CD4-positive, CD25-positive, alpha-beta regulatory T cell (primary cell): Measurements from ENCODE around the gene TXNL4A. TPM values are rescaled to one million over a fixed set of nuclear protein-coding genes. Genes with fewer than 3 reads are reported as not detected.
"Not testable (repeated sequence)": the region's sequence is repeated elsewhere in the genome, so short reads cannot be mapped to it uniquely, and the experiment has no call there.

Experiments
- ATAC-seq, 2 donors: fragments of 150-1000 bp; cut with Tn5 transposase; one replicate each; pipeline ENCODE4 v1.10.0; 2021; ENCODE audit warnings: low read depth in 2 of 2, moderate number of reproducible peaks in 2 of 2, moderate library complexity in 1 of 2
- DNase-seq, 3 donors: peaks; one replicate each; pipeline versions ENCODE4 v3.0.0 to v3.0.0-alpha.2; 2012 to 2022; ENCODE audit warnings: mixed read lengths in 1 of 3
- H3K27ac ChIP-seq: one replicate; pipeline ENCODE4 v1.7.0; 2013; ENCODE audit warnings: mild to moderate bottlenecking, low read length; ENCODE audit not compliant: insufficient read depth, poor library complexity, severe bottlenecking
- H3K27me3 ChIP-seq: one replicate; pipeline ENCODE4 v1.7.0; 2013; ENCODE audit warnings: low read length; ENCODE audit not compliant: control insufficient read depth, insufficient read depth
- H3K36me3 ChIP-seq: one replicate; pipeline ENCODE4 v1.7.0; 2013; ENCODE audit warnings: mild to moderate bottlenecking, low read length, moderate library complexity; ENCODE audit not compliant: control insufficient read depth, insufficient read depth
- H3K4me1 ChIP-seq: 2 replicates; pipeline ENCODE4 v1.7.0; 2013; ENCODE audit warnings: mild to moderate bottlenecking, low read length; ENCODE audit not compliant: insufficient read depth, control insufficient read depth, poor library complexity, severe bottlenecking
- H3K4me3 ChIP-seq: one replicate; pipeline ENCODE4 v1.7.0; 2013; ENCODE audit warnings: low read depth, mild to moderate bottlenecking, low read length, moderate library complexity
- H3K9me3 ChIP-seq, 2 experiments: 1 replicate in 1 of 2; 2 replicates in 1 of 2; pipeline ENCODE4 v1.7.0; 2013; ENCODE audit warnings: low read length in 2 of 2, mild to moderate bottlenecking in 1 of 2, moderate library complexity in 1 of 2; ENCODE audit not compliant: control insufficient read depth in 2 of 2
- H3K27ac Mint-ChIP-seq, 3 donors: one replicate each; pipeline ENCODE4 v1.8.0; 2020 to 2022; ENCODE audit warnings: mild to moderate bottlenecking in 3 of 3, mixed read lengths in 3 of 3, moderate library complexity in 2 of 3
- H3K27me3 Mint-ChIP-seq: one replicate; pipeline ENCODE4 v1.8.0; 2022; ENCODE audit warnings: mild to moderate bottlenecking, mixed read lengths
- H3K36me3 Mint-ChIP-seq: one replicate; pipeline ENCODE4 v1.8.0; 2020; ENCODE audit warnings: mixed read lengths
- H3K4me1 Mint-ChIP-seq, 4 donors: one replicate each; pipeline ENCODE4 v1.8.0; 2020 to 2022; ENCODE audit warnings: mixed read lengths in 4 of 4, mild to moderate bottlenecking in 1 of 4
- H3K4me3 Mint-ChIP-seq, 4 donors: one replicate each; pipeline ENCODE4 v1.8.0; 2020 to 2022; ENCODE audit warnings: mild to moderate bottlenecking in 4 of 4, mixed read lengths in 4 of 4, moderate library complexity in 3 of 4
- H3K9me3 Mint-ChIP-seq, 7 donors: one replicate each; pipeline ENCODE4 v1.8.0; 2020 to 2022; ENCODE audit warnings: mixed read lengths in 7 of 7, mild to moderate bottlenecking in 3 of 7, moderate library complexity in 2 of 7
- polyA plus RNA-seq, 4 donors: library from polyadenylated mRNA; unstranded; fragments of 300-500 nt; fragmentation: Illumina TruSeq; gene quantifications; one replicate each; pipeline ENCODE4 v1.2.3, GENCODE V29; 2021
- total RNA-seq: library from RNA; stranded (reverse); gene quantifications from one replicate; pipeline ENCODE4 v1.2.3, GENCODE V29; 2022

TXNL4A gene
- total and polyA plus RNA-seq, 5 donors from 2014 or later, result 70.5 to 216 (median 212) TPM

DNA sequence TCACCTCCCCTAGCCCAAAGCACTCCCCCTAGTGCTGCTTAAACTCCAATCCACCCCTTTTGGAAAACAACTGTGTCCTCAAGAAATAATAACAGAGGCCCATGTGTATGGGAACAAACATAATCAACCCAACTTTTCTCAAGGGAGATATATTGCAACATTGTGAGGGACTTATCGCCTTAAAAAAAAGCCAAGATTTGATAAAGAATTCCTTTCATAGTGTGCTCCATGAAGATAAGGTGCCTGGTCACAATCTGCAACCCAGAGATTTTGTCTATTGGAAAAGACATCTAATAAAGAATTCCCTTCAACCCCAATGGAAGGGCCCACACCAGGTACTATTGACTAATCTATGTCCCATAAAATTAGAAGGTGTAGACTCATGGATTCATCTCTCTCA, 41.3 kb upstream of the TXNL4A start:
- Histone ChIP-seq H3K27ac (no peak overlapping the region), H3K27me3 (no peaks in the 10 kb centered on the region), H3K4me1 (peaks cover 10% of the 10 kb centered on the region), H3K9me3 (peaks cover 17 to 21% of the 10 kb centered on the region in 2 experiments), H3K4me3 (no peak overlapping the region), H3K36me3 (no peaks in the 10 kb centered on the region)
- H3K4me1 Mint-ChIP-seq, result peaks cover 3 to 12% (median 9%) of the 10 kb centered on the region in 4 donors
- no peak overlapping the region for H3K27ac Mint-ChIP-seq
- ATAC-seq, result no peak
- H3K9me3 Mint-ChIP-seq, result peaks cover 0 to 31% (median 11%) of the 10 kb centered on the region in 7 donors
- H3K36me3 Mint-ChIP-seq, result peaks cover 17% of the 10 kb centered on the region
- H3K27me3 Mint-ChIP-seq, result no peaks in the 10 kb centered on the region
- DNase-seq, result no peak
- H3K4me3 Mint-ChIP-seq, result peak overlapping the region in 1 of 4 donors; percentile 45

GRCh38 chr18:80027719-80028118, 39.4 kb upstream of the TXNL4A start:
- not testable (repeated sequence) for H3K4me3 Mint-ChIP-seq, H3K4me1 Mint-ChIP-seq, ATAC-seq, H3K4me1 ChIP-seq, H3K27me3 Mint-ChIP-seq, DNase-seq, H3K4me3 ChIP-seq, H3K27ac Mint-ChIP-seq, H3K27ac ChIP-seq, H3K36me3 ChIP-seq, H3K27me3 ChIP-seq
- peaks cover 21% of the 10 kb centered on the region for H3K36me3 Mint-ChIP-seq
- H3K9me3 ChIP-seq, result peaks cover 35 to 41% of the 10 kb centered on the region in 2 experiments
- H3K9me3 Mint-ChIP-seq, result peaks cover 0 to 44% (median 13%) of the 10 kb centered on the region in 7 donors

DNA sequence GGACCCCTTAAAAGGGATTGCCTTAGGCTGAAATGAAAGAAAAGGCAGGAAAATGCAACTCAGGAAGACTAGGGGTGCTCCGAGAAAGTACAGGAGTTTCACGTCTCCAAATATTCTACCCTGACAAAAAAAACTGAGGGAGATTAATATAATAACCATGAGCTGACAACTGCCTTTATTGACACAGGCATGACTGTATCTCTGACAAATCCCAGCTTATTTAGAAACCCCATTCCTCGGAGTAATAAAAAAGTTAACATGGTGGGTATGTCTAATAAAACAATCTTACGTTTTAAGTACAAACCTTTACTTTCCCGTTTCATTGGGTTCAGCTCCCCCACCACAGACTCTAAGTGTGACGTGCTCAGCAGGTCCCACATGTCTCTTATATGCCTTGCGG, 38.0 kb upstream of the TXNL4A start:
- Histone ChIP-seq H3K4me1 (no peaks in the 10 kb centered on the region), H3K9me3 (peaks cover 49 to 54% of the 10 kb centered on the region in 2 experiments), H3K27ac (no peak overlapping the region), H3K27me3 (no peaks in the 10 kb centered on the region), H3K36me3 (no peaks in the 10 kb centered on the region), H3K4me3 (no peak overlapping the region)
- ATAC-seq (no peak), DNase-seq (no peak)
- Mint-ChIP-seq H3K4me1 (no peaks in the 10 kb centered on the region), H3K9me3 (peaks cover 0 to 56% (median 22%) of the 10 kb centered on the region in 7 donors), H3K27ac (no peak overlapping the region), H3K36me3 (peaks cover 21% of the 10 kb centered on the region), H3K4me3 (no peak overlapping the region), H3K27me3 (no peaks in the 10 kb centered on the region)

- no peak overlapping the region for H3K27ac Mint-ChIP-seq
- H3K4me1 Mint-ChIP-seq, result no peaks in the 10 kb centered on the region
- peaks cover 26% of the 10 kb centered on the region for H3K36me3 Mint-ChIP-seq
- no peaks in the 10 kb centered on the region for H3K27me3 Mint-ChIP-seq
- no peaks in the 10 kb centered on the region for H3K4me1 ChIP-seq
- no peak overlapping the region for H3K27ac ChIP-seq
- no peaks in the 10 kb centered on the region for H3K27me3 ChIP-seq
- ATAC-seq (no peak), DNase-seq (peak in 1 of 3 donors; percentile 20)
- H3K4me3 ChIP-seq, result no peak overlapping the region
- H3K9me3 Mint-ChIP-seq, result peaks cover 0 to 70% (median 26%) of the 10 kb centered on the region in 7 donors
- H3K36me3 ChIP-seq, result no peaks in the 10 kb centered on the region
- peaks cover 66 to 81% of the 10 kb centered on the region in 2 experiments for H3K9me3 ChIP-seq
- H3K4me3 Mint-ChIP-seq, result no peak overlapping the region
Measured at GRCh38 chr18:80023173-80023572, 34.8 kb upstream of the TXNL4A start.

DNA sequence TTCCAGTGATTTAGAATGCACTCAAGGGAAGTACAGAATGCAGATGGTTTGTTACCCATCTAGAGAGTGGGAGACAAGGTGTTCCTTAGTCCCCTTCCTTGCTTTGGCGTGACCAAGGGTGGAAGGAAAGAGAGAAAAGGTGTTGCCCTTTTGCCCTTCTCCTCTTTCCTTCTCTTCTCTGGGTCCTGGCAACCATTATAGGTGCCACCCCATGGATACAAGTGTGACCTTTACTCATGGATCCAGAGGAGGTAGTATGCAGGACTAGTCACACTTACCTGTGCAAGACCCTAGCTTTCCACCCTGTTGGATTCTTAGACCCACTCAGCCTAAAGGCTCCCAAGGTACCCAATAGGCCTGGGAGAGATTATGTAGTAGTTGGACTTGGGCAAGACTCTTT, 34.2 kb upstream of the TXNL4A start:
- no peaks in the 10 kb centered on the region for H3K4me1 Mint-ChIP-seq
- Histone ChIP-seq H3K36me3 (no peaks in the 10 kb centered on the region), H3K27me3 (no peaks in the 10 kb centered on the region), H3K9me3 (peaks cover 66 to 81% of the 10 kb centered on the region in 2 experiments), H3K4me3 (no peak overlapping the region), H3K27ac (no peak overlapping the region), H3K4me1 (no peaks in the 10 kb centered on the region)
- H3K36me3 Mint-ChIP-seq, result peaks cover 26% of the 10 kb centered on the region
- peaks cover 0 to 73% (median 26%) of the 10 kb centered on the region in 7 donors for H3K9me3 Mint-ChIP-seq
- no peaks in the 10 kb centered on the region for H3K27me3 Mint-ChIP-seq
- no peak overlapping the region for H3K4me3 Mint-ChIP-seq
- H3K27ac Mint-ChIP-seq, result no peak overlapping the region
- DNase-seq (peak in 2 of 3 donors; percentile 17 to 29), ATAC-seq (no peak)

DNA sequence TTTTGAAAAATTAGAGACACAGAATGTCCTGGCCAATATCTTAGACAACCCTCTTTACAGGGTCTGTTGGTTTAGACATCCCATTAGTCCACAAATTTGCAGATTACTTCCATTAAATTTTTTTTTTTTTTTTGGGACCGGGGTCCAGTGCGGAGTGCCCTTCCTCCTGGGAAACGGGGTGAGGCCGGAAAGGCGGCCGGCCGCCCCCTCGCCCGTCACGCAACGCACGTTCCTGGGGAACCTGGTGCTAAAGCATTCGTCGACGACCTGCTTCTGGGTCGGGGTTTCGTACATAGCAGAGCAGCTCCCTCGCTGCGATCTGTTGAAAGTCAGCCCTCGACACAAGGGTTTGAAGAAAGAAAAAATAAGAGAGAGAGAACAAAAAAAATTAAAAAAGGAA, 24.4 kb upstream of the TXNL4A start:
- H3K4me1 ChIP-seq, result no peaks in the 10 kb centered on the region
- Mint-ChIP-seq H3K27me3 (no peaks in the 10 kb centered on the region), H3K4me1 (no peaks in the 10 kb centered on the region), H3K9me3 (peaks cover 0 to 25% (median 10%) of the 10 kb centered on the region in 7 donors), H3K27ac (no peak overlapping the region), H3K4me3 (no peak overlapping the region), H3K36me3 (peaks cover 4% of the 10 kb centered on the region)
- H3K36me3 ChIP-seq, result no peaks in the 10 kb centered on the region
- H3K9me3 ChIP-seq, result peaks cover 0 to 11% of the 10 kb centered on the region in 2 experiments
- H3K27me3 ChIP-seq, result no peaks in the 10 kb centered on the region
- H3K4me3 ChIP-seq, result no peak overlapping the region
- H3K27ac ChIP-seq, result no peak overlapping the region
- no peak for ATAC-seq
- DNase-seq, result no peak

- not testable (repeated sequence) for H3K36me3 Mint-ChIP-seq, H3K27me3 Mint-ChIP-seq, H3K27ac ChIP-seq, H3K27ac Mint-ChIP-seq, DNase-seq, ATAC-seq, H3K4me1 Mint-ChIP-seq, H3K4me1 ChIP-seq, H3K36me3 ChIP-seq, H3K4me3 ChIP-seq, H3K4me3 Mint-ChIP-seq, H3K27me3 ChIP-seq
- H3K9me3 Mint-ChIP-seq, result peaks cover 0 to 25% (median 10%) of the 10 kb centered on the region in 7 donors
- H3K9me3 ChIP-seq, result peaks cover 0 to 11% of the 10 kb centered on the region in 2 experiments
Measured at GRCh38 chr18:80011496-80012137, 23.3 kb upstream of the TXNL4A start.

DNA sequence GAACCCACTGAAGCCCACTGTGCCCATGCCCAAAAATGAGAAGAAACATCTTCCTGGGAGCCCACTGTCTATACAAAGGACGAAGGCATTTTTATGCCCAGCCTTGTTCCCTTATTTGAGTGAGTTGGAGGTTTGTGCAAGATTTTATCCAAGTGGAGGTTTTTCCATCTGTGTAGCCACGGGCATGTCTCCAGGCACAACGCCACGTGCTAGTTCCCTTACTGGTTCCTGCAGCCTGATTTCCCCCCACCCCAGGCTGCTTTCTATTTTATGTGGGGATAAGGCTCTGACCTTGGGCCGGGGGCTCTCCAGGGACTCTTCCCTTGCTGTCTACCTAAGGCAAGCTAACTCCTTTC, 22.2 kb upstream of the TXNL4A start:
- DNase-seq (no peak), ATAC-seq (no peak)
- H3K27me3 ChIP-seq, result no peaks in the 10 kb centered on the region
- Mint-ChIP-seq H3K4me3 (no peak overlapping the region), H3K36me3 (peaks cover 4% of the 10 kb centered on the region), H3K27ac (no peak overlapping the region), H3K9me3 (peaks cover 0 to 25% (median 9%) of the 10 kb centered on the region in 7 donors), H3K4me1 (no peaks in the 10 kb centered on the region), H3K27me3 (peaks cover 3% of the 10 kb centered on the region)
- peaks cover 0 to 11% of the 10 kb centered on the region in 2 experiments for H3K9me3 ChIP-seq
- no peak overlapping the region for H3K4me3 ChIP-seq
- H3K36me3 ChIP-seq, result no peaks in the 10 kb centered on the region
- H3K27ac ChIP-seq, result no peak overlapping the region
- no peaks in the 10 kb centered on the region for H3K4me1 ChIP-seq
